Activated T-helper 1 cell treated with anti-CD3 and anti-CD28 coated beads, Interleukin-12 subunit alpha, Interleukin-12 subunit beta, Interleukin-2, Interleukin-4 antibody, amounts not matched to agents 30 ng/mL and 10 ng/mL and 1 ng/mL, durations not matched to agents 14 hours and 24 hours and 36 hours (primary cell): ENCODE results near the gene SSTR4. TPM values are rescaled to one million over a fixed set of nuclear protein-coding genes. Genes with fewer than 3 reads are reported as not detected.
"Not testable (repeated sequence)": the region's sequence is repeated elsewhere in the genome, so short reads cannot be mapped to it uniquely, and the experiment has no call there.

Experiments
- DNase-seq: peaks from one replicate; pipeline ENCODE4 v3.0.0; 2021; ENCODE audit warnings: low spot score
- H3K27ac Mint-ChIP-seq: one replicate; pipeline ENCODE4 v1.8.0; 2021; ENCODE audit warnings: mild to moderate bottlenecking, mixed read lengths
- H3K27me3 Mint-ChIP-seq: one replicate; pipeline ENCODE4 v1.8.0; 2022; ENCODE audit warnings: mild to moderate bottlenecking, moderate library complexity, mixed read lengths; ENCODE audit not compliant: insufficient read depth
- H3K36me3 Mint-ChIP-seq: one replicate; pipeline ENCODE4 v1.8.0; 2021; ENCODE audit warnings: low read depth, mixed read lengths
- H3K4me1 Mint-ChIP-seq: one replicate; pipeline ENCODE4 v1.8.0; 2021; ENCODE audit warnings: low read depth, mixed read lengths
- H3K4me3 Mint-ChIP-seq: one replicate; pipeline ENCODE4 v1.8.0; 2021; ENCODE audit warnings: mild to moderate bottlenecking, moderate library complexity, mixed read lengths
- H3K9me3 Mint-ChIP-seq: one replicate; pipeline ENCODE4 v1.8.0; 2021; ENCODE audit warnings: mixed read lengths
- intact Hi-C: fragments of 100-400 bp; cut with micrococcal nuclease; formaldehyde crosslinking; loops from one replicate; pipeline ENCODE4 v1.15.1; 2024
- total RNA-seq: library from RNA; stranded (reverse); gene quantifications from 2 replicates; pipeline ENCODE4 v1.2.3, GENCODE V29; 2022

Gene SSTR4
- total RNA-seq, 1 donor from 2014 or later = not detected

DNA sequence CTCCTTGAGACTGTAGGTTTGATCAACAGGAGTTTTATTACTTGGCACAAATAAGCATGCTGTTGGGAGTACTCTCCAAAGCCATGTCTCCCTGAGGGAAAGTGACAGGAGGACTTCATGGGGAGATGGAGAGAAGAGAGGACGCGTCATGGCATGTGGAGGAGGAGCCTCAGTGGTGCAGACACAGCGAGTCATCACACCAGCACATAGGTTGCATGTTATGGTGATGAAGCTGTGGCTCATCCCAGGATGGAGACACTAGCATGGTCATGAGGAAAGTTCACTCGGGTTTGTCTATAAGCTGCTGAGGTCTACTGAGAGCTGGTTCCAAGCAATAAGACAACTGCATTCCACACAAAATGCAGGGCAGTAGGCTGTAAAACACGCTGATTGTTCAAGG, 13.2 kb upstream of the SSTR4 start:
- Mint-ChIP-seq H3K4me1 (no peaks in the 10 kb centered on the region), H3K27ac (no peak overlapping the region), H3K4me3 (no peak overlapping the region), H3K9me3 (no peaks in the 10 kb centered on the region), H3K27me3 (no peaks in the 10 kb centered on the region), H3K36me3 (no peaks in the 10 kb centered on the region)
- DNase-seq = no peak
- intact Hi-C loops = no loop called here

DNA sequence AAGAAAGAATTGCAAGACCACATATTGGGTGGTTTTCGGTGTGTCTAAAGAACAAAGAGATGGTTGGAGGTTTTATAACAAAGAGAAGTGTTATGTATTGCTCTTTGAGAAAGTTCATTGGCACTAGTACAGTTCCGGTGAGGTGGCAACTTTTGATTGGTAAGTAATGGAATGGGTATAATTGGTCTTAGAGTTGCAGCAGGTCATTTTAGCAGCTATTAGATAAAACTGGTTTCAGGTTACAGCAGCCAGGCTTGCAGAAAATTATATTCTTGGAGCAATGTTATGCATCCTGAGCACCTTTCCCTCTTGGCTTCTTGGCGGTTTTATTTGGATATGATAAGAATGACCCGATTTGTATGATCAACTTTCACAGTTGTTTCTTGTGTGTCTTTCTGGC, 12.3 kb upstream of the SSTR4 start:
- Mint-ChIP-seq H3K4me1 (no peaks in the 10 kb centered on the region), H3K27ac (no peak overlapping the region), H3K36me3 (no peaks in the 10 kb centered on the region), H3K9me3 (no peaks in the 10 kb centered on the region), H3K27me3 (no peaks in the 10 kb centered on the region), H3K4me3 (no peak overlapping the region)
- DNase-seq = no peak
- intact Hi-C loops = no loop called here

DNA sequence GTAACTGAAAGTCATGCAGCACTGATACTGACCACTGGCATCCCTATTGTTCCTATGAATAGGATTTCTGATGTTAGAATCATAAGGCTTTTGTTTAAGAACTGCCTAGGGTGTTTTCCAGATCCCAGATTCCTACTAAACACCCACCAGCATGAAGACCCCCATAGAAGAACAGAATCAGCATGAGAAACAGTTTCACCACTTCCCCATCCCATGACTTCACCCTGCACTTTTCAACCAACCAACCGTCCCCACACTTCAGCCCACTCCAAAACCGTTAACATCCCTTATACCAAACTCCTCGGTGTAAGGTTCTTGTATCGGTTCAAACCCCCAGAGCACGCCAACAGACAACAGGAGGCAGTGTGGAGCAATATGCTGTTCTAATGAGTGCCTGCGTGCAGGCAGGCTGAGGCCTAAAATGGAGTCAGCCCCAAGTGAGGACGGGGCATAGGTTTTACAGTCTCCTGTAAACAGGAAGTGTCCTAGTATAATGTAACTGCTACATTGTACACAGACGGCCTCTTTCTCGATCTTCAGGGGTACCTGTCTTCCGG, 11.4 kb upstream of the SSTR4 start:
- Mint-ChIP-seq H3K27ac (no peak overlapping the region), H3K27me3 (no peaks in the 10 kb centered on the region), H3K4me1 (no peaks in the 10 kb centered on the region), H3K36me3 (no peaks in the 10 kb centered on the region), H3K4me3 (no peak overlapping the region), H3K9me3 (no peaks in the 10 kb centered on the region)
- intact Hi-C loops = no loop called here
- no peak for DNase-seq

DNA sequence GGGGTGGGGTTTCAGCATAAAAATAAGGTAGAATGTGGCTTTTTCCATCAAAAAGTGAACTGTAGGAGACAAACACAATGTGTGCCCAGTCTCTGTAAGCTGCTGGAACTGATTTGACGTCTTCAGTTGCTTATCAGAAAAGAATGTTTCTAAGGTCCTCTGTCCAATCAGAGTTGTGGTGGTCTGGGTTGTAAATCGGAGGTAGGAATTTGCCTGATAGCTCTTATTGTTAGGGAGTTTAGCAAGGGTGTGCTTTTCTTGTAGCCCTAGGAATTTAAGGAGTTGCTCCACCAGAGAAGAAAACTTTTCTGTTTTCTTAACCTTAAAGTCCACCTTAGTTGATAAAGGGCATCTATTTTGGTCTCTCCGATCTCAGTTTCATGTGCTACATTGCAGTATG, 10.4 kb upstream of the SSTR4 start:
- no peaks in the 10 kb centered on the region for H3K9me3 Mint-ChIP-seq
- H3K27me3 Mint-ChIP-seq = no peaks in the 10 kb centered on the region
- H3K4me3 Mint-ChIP-seq = no peak overlapping the region
- H3K36me3 Mint-ChIP-seq = no peaks in the 10 kb centered on the region
- H3K4me1 Mint-ChIP-seq = no peaks in the 10 kb centered on the region
- no peak overlapping the region for H3K27ac Mint-ChIP-seq
- intact Hi-C loops = no loop called here
- no peak for DNase-seq

DNA sequence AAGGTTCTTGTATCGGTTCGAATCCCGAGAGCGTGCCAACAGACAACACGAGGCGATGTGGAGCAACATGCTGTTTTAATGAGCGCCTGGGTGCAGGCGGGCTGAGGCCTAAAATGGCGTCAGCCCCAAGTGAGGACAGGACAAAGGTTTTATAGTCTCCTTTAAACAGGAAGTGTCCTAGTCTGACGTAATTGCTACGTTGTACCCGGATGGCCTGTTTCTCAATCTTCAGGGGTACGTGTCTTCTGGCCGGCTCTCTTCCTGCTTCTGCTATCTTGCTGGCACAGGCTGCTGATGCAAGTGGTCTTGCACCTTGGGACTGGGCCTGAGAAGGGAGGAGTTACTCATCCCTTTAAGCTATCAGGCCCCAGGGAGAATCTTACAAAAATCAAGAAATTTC, 9.6 kb upstream of the SSTR4 start:
- H3K36me3 Mint-ChIP-seq, H3K27me3 Mint-ChIP-seq, H3K4me3 Mint-ChIP-seq, intact Hi-C loops, H3K4me1 Mint-ChIP-seq, H3K9me3 Mint-ChIP-seq, DNase-seq, H3K27ac Mint-ChIP-seq: not testable (repeated sequence)

DNA sequence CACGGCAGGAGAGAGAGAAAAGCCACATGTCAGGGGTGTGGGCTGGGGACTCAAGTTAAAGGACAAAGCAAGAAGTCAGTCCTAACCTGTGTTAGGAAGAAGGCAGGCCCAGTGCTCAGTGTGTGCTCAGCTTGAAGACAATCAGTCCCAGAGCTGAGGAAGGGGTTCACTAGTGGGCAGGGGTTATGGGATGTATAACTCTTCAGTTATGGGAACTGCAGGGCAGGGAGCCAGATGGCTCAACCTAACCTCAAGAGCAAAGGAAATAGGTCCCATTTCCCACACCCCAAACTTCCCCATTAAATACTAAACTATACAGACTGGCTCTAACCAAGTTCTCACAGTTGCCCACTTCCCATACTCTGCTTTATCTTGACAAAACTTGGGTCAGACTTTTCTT, 7.4 kb upstream of the SSTR4 start:
- intact Hi-C loops = no loop called here
- H3K36me3 Mint-ChIP-seq = no peaks in the 10 kb centered on the region
- H3K4me1 Mint-ChIP-seq = no peaks in the 10 kb centered on the region
- H3K27me3 Mint-ChIP-seq = peaks cover 9% of the 10 kb centered on the region
- DNase-seq = no peak
- no peak overlapping the region for H3K4me3 Mint-ChIP-seq
- no peak overlapping the region for H3K27ac Mint-ChIP-seq
- no peaks in the 10 kb centered on the region for H3K9me3 Mint-ChIP-seq

DNA sequence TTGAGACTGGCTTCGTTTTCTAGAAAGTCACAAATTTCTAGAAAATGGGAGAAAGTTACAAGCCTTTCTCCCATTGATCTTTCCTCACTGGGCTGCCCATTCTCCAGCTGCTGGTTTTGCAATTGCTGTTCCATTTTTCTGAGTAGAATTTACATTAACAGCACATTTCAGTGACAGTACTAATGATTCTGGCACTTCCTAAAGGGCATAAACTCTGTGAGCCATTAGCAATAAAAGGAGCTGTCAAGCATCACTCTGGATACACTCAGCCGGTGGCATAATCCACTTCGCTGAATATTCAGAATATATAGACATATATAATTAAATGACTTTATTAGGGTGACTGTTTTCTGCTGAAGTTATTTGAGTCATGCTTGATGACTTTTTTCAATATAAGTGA, 6.7 kb upstream of the SSTR4 start:
- Mint-ChIP-seq H3K4me3 (no peak overlapping the region), H3K27ac (no peak overlapping the region), H3K4me1 (no peaks in the 10 kb centered on the region), H3K36me3 (no peaks in the 10 kb centered on the region), H3K27me3 (peaks cover 10% of the 10 kb centered on the region), H3K9me3 (no peaks in the 10 kb centered on the region)
- no peak for DNase-seq
- intact Hi-C loops = no loop called here

DNA sequence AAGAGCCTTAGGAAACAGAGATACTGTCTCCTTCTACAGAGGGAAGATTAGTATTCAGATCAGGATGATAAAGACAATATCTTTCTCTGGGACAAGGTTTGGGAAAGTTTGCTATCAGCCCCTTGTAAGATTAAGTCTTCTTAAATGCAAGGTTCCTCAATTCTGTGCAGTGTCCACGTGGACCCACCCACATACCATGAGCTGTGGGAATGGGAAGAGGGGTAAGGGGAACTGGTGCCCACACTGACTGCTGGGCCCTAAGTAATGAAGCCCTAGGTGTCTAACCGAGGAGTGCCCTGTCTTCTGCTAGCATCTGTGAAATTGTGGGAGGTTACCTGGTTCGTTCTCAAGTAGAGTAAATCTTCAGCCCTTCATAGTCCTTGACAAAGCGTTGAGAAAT, 5.8 kb upstream of the SSTR4 start:
- Mint-ChIP-seq H3K9me3 (no peaks in the 10 kb centered on the region), H3K27ac (no peak overlapping the region), H3K27me3 (peaks cover 10% of the 10 kb centered on the region), H3K4me1 (no peaks in the 10 kb centered on the region), H3K4me3 (no peak overlapping the region), H3K36me3 (no peaks in the 10 kb centered on the region)
- no peak for DNase-seq
- intact Hi-C loops = no loop called here

DNA sequence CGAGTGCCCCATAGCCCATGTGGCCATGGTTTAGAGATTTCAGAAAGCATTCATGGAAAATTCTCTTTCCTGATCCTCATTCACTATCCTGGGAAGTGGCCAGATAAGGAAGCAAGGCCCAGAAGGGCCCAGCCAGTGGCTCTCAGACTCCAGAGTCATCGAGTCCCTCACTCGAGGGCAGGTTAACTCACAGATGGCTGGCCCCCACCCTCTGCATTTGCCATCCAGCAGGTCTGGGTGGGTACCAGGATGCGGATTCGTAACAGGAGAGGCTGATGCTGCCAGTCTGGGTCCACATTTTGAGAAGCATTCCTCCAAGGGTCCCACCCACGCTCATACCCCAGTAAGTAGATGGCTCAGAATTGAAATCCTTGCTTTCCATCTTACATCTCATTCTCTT, 3.8 kb upstream of the SSTR4 start:
- no peaks in the 10 kb centered on the region for H3K36me3 Mint-ChIP-seq
- H3K27me3 Mint-ChIP-seq = peaks cover 10% of the 10 kb centered on the region
- no peaks in the 10 kb centered on the region for H3K4me1 Mint-ChIP-seq
- no peak overlapping the region for H3K27ac Mint-ChIP-seq
- no peaks in the 10 kb centered on the region for H3K9me3 Mint-ChIP-seq
- DNase-seq = no peak
- H3K4me3 Mint-ChIP-seq = no peak overlapping the region
- intact Hi-C loops = no loop called here

DNA sequence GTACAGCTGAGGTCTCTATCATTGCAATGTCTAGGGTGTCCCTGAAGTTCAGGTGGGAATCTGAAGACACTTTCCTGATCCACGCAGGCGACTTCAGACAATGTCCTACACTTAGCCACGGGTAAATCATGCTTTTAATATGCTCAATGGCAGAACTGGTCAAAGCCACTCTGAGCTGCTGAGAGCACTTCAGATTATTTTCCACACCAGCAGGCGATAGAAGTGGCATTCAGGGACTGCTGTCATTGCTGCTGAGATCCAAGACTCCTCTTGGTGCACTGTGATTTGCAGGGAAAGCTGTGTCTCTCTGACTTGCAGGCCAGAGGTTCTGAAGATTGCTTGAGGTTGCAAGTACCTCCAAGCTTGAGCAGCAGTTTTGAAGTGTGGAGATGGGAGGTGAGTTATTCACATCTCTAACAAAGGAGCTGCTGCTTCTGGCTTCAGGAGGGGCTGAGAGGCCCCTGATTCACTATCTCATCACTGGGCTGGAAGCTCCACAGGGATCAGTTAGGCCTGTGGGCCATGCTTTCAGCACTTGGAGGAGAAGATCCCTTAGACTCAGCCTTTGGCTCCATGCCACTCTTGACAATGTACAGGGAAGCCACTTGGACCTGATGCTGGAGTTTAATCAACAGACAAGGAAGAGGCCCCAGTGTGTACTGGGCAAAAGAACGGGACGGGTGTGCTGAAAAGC, 2.9 kb upstream of the SSTR4 start:
- Mint-ChIP-seq H3K36me3 (no peaks in the 10 kb centered on the region), H3K9me3 (no peaks in the 10 kb centered on the region), H3K27me3 (peaks cover 10% of the 10 kb centered on the region), H3K4me1 (no peaks in the 10 kb centered on the region), H3K4me3 (no peak overlapping the region), H3K27ac (no peak overlapping the region)
- intact Hi-C loops = no loop called here
- DNase-seq = no peak

DNA sequence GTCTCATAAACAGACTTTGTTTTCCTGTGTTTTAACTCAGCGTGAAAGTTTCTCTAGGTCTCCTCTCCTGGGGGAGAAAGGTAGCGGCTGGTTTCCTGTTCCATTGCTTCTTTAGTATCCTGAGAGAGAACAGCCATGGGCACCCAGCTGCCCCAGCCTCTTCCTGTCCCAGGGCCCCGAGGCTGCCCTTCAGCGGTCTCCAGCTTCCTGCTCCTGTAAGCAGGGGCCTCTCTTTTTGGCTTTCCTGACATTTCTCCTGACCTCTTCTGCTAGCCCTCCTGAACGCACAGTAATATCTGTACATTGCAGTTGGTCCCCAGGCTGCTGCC, 2.4 kb upstream of the SSTR4 start:
- intact Hi-C loops = no loop called here
- Mint-ChIP-seq H3K27me3 (peaks cover 10% of the 10 kb centered on the region), H3K9me3 (no peaks in the 10 kb centered on the region), H3K27ac (no peak overlapping the region), H3K4me1 (no peaks in the 10 kb centered on the region), H3K36me3 (no peaks in the 10 kb centered on the region), H3K4me3 (no peak overlapping the region)
- no peak for DNase-seq

DNA sequence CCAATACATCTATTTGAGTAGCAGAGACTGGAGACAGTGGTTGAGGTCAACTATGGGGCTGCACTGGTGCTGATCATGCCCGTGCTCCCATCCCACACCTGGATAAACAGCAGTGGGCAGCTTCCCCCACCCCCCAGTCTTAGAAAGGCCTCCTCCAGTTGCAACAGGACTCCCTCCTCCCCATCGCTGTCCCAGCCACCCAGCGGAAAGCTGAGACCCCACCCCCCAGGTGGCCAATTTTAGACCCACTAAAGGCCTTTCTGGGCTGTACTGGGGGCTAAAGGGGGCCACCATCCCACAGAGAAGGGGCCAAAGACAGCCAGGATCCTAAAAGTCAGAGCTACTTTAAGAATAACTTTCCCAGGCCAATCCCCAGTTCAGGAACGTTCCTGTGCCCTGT, 1.2 kb upstream of the SSTR4 start:
- no peak overlapping the region for H3K27ac Mint-ChIP-seq
- DNase-seq = no peak
- H3K4me3 Mint-ChIP-seq = no peak overlapping the region
- H3K36me3 Mint-ChIP-seq = no peaks in the 10 kb centered on the region
- H3K27me3 Mint-ChIP-seq = peaks cover 10% of the 10 kb centered on the region
- H3K9me3 Mint-ChIP-seq = no peaks in the 10 kb centered on the region
- H3K4me1 Mint-ChIP-seq = no peaks in the 10 kb centered on the region
- intact Hi-C loops = no loop called here

DNA sequence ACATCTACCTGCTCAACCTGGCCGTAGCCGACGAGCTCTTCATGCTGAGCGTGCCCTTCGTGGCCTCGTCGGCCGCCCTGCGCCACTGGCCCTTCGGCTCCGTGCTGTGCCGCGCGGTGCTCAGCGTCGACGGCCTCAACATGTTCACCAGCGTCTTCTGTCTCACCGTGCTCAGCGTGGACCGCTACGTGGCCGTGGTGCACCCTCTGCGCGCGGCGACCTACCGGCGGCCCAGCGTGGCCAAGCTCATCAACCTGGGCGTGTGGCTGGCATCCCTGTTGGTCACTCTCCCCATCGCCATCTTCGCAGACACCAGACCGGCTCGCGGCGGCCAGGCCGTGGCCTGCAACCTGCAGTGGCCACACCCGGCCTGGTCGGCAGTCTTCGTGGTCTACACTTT, 619 bp downstream of the SSTR4 start:
- intact Hi-C loops = no loop called here
- no peak for DNase-seq
- peaks cover 17% of the 10 kb centered on the region for H3K27me3 Mint-ChIP-seq
- no peak overlapping the region for H3K27ac Mint-ChIP-seq
- H3K9me3 Mint-ChIP-seq = no peaks in the 10 kb centered on the region
- H3K4me1 Mint-ChIP-seq = no peaks in the 10 kb centered on the region
- no peaks in the 10 kb centered on the region for H3K36me3 Mint-ChIP-seq
- H3K4me3 Mint-ChIP-seq = no peak overlapping the region

DNA sequence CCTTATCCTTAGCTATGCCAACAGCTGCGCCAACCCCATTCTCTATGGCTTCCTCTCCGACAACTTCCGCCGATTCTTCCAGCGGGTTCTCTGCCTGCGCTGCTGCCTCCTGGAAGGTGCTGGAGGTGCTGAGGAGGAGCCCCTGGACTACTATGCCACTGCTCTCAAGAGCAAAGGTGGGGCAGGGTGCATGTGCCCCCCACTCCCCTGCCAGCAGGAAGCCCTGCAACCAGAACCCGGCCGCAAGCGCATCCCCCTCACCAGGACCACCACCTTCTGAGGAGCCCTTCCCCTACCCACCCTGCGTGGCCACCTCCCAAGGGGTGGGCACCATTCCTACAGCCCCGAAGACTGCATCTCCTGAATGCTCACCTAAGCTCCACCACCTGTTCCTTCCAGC, 1.3 kb downstream of the SSTR4 start:
- H3K4me3 Mint-ChIP-seq = no peak overlapping the region
- H3K4me1 Mint-ChIP-seq = no peaks in the 10 kb centered on the region
- no peaks in the 10 kb centered on the region for H3K9me3 Mint-ChIP-seq
- no peaks in the 10 kb centered on the region for H3K36me3 Mint-ChIP-seq
- intact Hi-C loops = no loop called here
- H3K27me3 Mint-ChIP-seq = peaks cover 17% of the 10 kb centered on the region
- H3K27ac Mint-ChIP-seq = no peak overlapping the region
- no peak for DNase-seq
